OCI-LY7 (cell line): ENCODE results near the gene RTN4RL2.

Source experiments
- EZH2phosphoT487 ChIP-seq: fragments of 200-600 bp; sonication (generic); IDR thresholded peaks from 2 replicates; pipeline ENCODE4 v1.6.1; 2018; ENCODE audit warnings: low read depth, borderline replicate concordance, mild to moderate bottlenecking, mixed run types, antibody characterized with exemption, low read length, moderate library complexity, mixed read lengths
- TF ChIP-seq, protein P1 (sequence below): fragments of 200-600 bp; sonication (generic); conservative IDR thresholded peaks from 2 replicates; pipeline ENCODE4 v1.5.1; 2014; ENCODE audit warnings: mild to moderate bottlenecking, antibody characterized with exemption, low read length, moderate library complexity, mixed read lengths

DNA sequence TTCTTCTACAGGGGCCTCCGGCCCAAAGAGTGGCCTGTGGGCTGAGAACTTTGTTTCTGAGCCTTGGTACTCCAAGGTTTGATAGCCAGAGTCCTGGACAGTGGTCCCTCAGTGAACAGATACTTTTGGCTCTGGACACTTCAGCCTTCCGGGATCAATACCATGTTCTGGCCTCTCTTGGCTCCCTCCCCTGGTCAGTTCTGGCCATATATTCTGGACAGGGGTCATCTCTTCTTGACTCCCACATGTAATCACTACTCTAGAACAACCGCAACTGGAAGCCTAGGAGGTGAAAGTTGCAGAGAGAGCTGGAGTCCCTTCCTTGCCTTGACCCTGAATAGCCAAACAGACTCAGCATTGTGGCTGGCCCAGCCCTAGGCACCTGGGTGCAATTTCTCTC lies 2.3 kb downstream of the RTN4RL2 start:
- TF ChIP-seq, protein P1, sequence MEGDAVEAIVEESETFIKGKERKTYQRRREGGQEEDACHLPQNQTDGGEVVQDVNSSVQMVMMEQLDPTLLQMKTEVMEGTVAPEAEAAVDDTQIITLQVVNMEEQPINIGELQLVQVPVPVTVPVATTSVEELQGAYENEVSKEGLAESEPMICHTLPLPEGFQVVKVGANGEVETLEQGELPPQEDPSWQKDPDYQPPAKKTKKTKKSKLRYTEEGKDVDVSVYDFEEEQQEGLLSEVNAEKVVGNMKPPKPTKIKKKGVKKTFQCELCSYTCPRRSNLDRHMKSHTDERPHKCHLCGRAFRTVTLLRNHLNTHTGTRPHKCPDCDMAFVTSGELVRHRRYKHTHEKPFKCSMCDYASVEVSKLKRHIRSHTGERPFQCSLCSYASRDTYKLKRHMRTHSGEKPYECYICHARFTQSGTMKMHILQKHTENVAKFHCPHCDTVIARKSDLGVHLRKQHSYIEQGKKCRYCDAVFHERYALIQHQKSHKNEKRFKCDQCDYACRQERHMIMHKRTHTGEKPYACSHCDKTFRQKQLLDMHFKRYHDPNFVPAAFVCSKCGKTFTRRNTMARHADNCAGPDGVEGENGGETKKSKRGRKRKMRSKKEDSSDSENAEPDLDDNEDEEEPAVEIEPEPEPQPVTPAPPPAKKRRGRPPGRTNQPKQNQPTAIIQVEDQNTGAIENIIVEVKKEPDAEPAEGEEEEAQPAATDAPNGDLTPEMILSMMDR = no peak
- no peak for TF ChIP-seq EZH2phosphoT487
